ENCODE measurements around the gene NFIB. TPM values are rescaled to one million over a fixed set of nuclear protein-coding genes. Genes with fewer than 3 reads are reported as not detected.

NFIB gene
- polyA plus RNA-seq, 3 donors = 6.1 to 32.3 (median 16.8) TPM

DNA sequence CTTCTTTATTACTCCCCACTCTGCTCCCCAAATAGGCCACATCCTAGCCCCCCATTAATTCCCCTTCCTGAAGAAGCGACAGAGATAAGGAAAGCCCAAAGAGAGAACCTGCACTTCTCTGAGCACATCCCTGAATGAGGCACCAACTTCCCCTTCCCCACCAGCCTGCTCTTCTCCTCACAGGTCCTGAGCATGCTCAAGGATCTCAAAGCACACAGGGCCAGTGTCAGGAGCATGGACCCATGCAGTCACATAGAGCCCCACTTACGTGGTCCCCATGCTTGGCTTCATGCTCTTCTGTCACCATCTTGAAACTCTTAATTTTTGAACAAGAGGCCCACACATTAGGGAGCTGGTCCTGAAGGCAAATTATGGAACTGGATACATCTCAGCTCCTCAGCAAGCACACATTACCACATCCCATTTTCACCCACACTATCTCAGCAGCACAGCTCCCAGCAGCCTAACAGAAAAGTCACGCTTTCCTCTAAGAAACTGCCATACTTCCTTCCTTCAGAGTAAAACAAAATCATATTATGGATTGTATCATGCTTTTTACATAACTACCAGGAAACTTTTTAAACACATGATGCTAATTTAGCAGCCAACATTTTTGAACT is 99.8 kb downstream of the NFIB start:
- WGBS, 3 donors = 65 to 89% (median 67%) methylated on average over 3 of the region's 3 CpGs
- no peak overlapping the region for H3K27ac ChIP-seq (ENCODE audit: low read depth, low read length)

GRCh38 chr9:14213504-14213903 is 100.4 kb downstream of the NFIB start:
- 76 to 83% (median 81%) methylated on average over 2 of the region's 2 CpGs for WGBS, 3 donors
- no peak overlapping the region for H3K27ac ChIP-seq (ENCODE audit: low read depth, low read length)

DNA sequence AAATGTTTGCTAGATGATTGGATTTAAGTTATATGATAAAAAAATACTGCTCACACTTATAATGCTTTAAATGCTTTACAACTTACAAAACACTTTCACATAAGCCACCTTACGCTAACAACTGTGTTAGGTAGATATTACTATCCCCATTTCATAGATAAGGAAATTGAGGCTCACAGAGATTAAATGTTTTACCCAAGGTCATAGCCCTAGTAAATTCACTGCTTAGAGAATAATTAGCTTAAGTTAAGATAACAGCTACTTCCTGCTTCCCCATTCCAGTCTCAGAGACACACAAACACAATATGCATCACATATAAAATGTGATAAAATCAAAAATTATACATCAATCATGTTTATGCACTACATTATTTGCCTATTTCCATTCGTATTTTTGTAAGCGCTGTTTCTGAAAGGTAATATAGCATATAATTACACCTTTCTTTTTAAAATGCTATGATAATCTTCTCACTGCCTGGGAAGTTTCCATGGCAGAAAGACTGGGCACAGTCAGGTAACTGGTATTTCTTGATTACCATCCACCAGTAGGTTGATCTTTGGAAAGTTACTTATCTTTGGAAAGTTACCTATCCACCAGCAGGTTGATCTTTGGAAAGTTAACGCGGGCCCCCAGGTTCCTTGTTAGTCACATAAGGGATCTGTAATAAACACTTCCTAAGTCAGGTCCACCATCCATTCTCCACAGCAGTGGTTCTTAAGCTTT is 101.1 kb downstream of the NFIB start:
- no peak overlapping the region for H3K27ac ChIP-seq (ENCODE audit: low read depth, low read length)
- 27 to 84% (median 75%) methylated on average over 5 of the region's 5 CpGs for WGBS, 3 donors

- no peak overlapping the region for H3K27ac ChIP-seq (ENCODE audit: low read depth, low read length)
- 71 to 79% (median 72%) methylated on average over 1 of the region's 1 CpG for WGBS, 3 donors
Measured at GRCh38 chr9:14212077-14212476, 101.9 kb downstream of the NFIB start.

GRCh38 chr9:14211564-14211963 is 102.4 kb downstream of the NFIB start:
- no peak overlapping the region for H3K27ac ChIP-seq (ENCODE audit: low read depth, low read length)
- WGBS, 3 donors = 54 to 71% (median 65%) methylated on average over 6 of the region's 6 CpGs

GRCh38 chr9:14210428-14210827 is 103.5 kb downstream of the NFIB start:
- H3K27ac ChIP-seq (ENCODE audit: low read depth, low read length) = no peak overlapping the region
- WGBS, 3 donors = 61 to 83% (median 80%) methylated on average over 3 of the region's 3 CpGs

DNA sequence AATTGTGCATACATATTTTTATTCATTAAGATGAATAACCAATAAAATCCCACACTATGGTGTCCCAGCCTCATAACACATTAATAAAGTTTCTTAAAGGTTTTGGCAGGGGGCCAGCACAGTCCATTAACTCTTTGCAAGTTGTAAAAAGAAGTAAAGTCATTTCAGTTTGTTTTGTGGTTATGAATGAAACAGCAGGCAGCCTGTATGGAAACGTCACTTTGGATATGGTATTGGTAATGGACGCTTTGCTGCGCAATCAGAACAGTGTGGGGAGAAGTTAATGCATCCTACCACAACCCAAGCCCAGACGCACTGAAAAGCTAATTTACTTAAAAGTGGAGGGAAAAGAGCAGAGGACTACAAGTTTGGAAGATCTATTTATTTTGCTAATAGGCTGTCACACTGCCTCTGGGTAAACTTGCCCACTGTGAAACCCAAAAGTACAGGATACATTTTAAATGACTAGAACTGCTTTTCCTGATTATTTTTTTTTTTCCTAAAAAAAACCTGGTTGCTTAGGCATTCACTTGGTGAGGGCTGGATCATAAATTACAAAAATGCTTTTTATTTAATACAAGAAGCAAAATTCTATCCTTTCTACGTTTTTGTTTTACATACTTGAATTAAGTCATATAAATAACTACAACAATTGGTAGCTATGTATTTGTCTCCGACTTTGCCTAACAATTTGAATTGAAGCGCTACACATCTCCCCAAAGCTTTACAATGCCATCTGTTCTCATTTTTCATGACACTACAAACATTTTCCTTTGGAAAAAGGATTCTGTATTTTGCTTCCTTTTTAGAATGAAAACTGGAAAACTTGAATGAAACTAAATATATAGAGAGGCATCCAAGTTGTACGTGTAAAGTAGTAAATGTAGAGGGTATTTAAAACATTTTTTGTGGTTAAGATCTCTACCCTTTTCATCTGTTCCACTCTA is 104.3 kb downstream of the NFIB start:
- 68 to 77% (median 72%) methylated on average over 8 of the region's 8 CpGs for WGBS, 3 donors
- no peak overlapping the region for H3K27ac ChIP-seq (ENCODE audit: low read depth, low read length)

GRCh38 chr9:14207352-14207995 is 106.5 kb downstream of the NFIB start:
- WGBS, 3 donors = 42 to 81% (median 80%) methylated on average over 6 of the region's 6 CpGs
- no peak overlapping the region for H3K27ac ChIP-seq (ENCODE audit: low read depth, low read length)

GRCh38 chr9:14205463-14205862 is 108.5 kb downstream of the NFIB start:
- no peak overlapping the region for H3K27ac ChIP-seq (ENCODE audit: low read depth, low read length)
- 53 to 75% (median 55%) methylated on average over 1 of the region's 1 CpG for WGBS, 3 donors

DNA sequence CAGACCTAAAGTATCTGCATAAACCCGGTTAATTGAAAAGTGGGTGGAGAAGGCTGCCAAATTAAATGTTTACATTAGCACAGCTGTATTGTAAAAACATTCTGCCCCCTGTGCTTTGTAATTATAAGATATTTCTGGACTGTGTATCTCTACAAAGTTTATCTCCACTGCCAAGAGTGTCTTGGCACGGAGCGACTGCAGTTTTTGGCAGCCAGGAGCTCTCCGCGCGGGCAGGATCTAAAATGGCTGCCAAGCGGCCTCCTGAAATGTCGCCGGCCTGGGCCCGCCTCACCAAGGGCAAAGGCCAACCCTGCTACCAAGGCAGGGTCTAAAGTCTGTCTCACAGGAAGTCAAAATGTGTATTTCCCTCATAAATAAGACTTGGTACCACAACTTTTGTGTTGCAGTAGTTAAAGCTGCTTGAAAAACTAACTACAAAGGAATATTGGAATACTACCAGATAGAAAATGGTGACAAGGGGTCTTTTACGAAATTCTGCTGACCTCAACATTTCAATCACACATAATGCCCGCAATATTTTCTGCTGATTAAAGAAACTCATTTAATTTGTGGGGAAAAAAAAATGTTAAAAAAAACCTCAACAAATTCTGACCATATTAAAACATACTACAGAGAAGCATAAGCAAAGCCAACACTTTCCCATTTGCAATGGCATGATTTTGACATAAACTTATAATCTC is 110.4 kb downstream of the NFIB start:
- no peak overlapping the region for H3K27ac ChIP-seq (ENCODE audit: low read depth, low read length)
- 20 to 42% (median 24%) methylated on average over 12 of the region's 12 CpGs for WGBS, 3 donors

- no peak overlapping the region for H3K27ac ChIP-seq (ENCODE audit: low read depth, low read length)
- 10 to 26% (median 22%) methylated on average over 6 of the region's 6 CpGs for WGBS, 3 donors
Measured at GRCh38 chr9:14198841-14199455, 115.0 kb downstream of the NFIB start.

GRCh38 chr9:14198047-14198840 is 115.7 kb downstream of the NFIB start:
- 54 to 80% (median 60%) methylated on average over 11 of the region's 11 CpGs for WGBS, 3 donors
- no peak overlapping the region for H3K27ac ChIP-seq (ENCODE audit: low read depth, low read length)

GRCh38 chr9:14197325-14197858 is 116.5 kb downstream of the NFIB start:
- 76 to 86% (median 79%) methylated on average over 4 of the region's 4 CpGs for WGBS, 3 donors
- no peak overlapping the region for H3K27ac ChIP-seq (ENCODE audit: low read depth, low read length)

DNA sequence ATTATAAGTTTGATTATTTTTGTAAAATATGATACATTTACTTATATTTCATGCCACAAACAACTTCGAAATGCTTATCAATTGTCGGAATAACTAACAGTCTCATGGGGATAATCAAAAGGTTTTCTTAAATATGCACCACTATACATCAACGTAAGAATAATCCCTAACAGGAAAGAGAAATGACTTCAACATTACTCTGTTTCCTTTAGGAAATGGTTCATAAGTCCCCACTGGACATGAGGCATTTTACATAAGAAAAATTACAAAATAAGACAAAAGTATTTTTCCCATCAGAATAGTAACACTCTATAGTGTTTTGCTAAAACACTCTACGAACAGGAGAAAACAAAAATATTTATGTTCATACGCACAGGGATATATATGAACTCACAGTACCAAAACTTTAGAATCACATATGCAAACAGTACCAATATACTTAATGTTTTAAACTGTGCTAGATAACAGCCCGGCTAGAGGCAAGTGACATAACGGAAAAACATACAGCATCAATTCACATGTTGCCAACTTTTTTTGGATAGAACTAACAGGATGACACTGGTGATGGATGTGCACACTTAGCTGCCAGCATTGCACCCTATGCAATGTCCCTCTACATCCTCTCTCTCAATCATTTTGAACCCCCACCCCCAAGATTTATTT is 120.5 kb downstream of the NFIB start:
- WGBS, 3 donors = 60 to 70% (median 66%) methylated on average over 7 of the region's 7 CpGs

DNA sequence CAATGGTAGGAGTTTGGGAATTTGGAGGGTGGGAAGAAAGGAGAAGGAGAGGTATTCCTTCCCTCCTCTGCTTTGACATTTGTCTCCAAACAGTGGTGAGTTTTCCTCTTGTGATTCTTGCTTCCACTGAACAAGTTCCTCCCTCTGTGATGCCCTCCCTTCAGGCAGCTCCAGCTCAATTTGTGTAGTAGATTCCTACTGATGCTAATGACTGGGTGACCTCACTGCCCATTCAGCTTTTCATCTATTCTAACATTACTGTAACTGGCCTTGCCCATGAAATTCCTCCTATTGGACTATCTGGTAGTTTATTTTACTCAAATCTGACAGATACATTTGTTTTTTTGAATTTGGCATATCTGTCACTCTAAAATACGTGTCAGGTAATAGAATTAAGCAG is 121.4 kb downstream of the NFIB start:
- no peak overlapping the region for H3K27ac ChIP-seq (ENCODE audit: low read depth, low read length)

More for the DNA sequence above, 120.5 kb downstream of the NFIB start:
- no peak overlapping the region for H3K27ac ChIP-seq (ENCODE audit: low read depth, low read length)

DNA sequence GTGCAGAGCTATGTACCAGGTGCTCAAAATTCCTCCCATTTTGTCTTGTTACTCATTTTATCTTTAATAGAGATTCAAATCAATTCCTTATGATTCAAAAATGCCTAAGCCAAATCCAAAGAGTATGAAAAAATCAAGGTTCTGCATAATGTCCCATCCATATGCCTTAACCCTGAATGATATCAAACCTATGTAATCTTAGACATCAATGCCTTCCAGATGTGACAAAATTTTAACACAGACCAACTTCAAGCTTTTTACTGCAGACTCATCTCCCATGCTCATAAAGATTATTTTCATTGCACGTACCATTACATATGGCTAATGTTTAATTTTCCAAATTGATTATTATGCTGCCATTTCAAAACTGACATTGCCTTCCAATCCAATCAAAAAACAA is 122.4 kb downstream of the NFIB start:
- H3K27ac ChIP-seq (ENCODE audit: low read depth, low read length) = no peak overlapping the region
- 79 to 100% (median 91%) methylated on average over 1 of the region's 1 CpG for WGBS, 3 donors

More for the DNA sequence above, 121.4 kb downstream of the NFIB start:
- WGBS, 3 donors = 84 to 98% (median 96%) methylated on average over 1 of the region's 1 CpG
